HCT116 (cell line): ENCODE data around the gene CD34. TPM values are rescaled to one million over a fixed set of nuclear protein-coding genes. Genes with fewer than 3 reads are reported as not detected.

Experiments used
- ATAC-seq: fragments of 200-7000 bp; cut with Tn5 transposase; 2 replicates; pipeline ENCODE4 v1.9.1; 2020; ENCODE audit warnings: mild to moderate bottlenecking, moderate library complexity
- BruUV-seq: library from RNA; stranded (reverse); fragments of 400-500 nt; replicated peaks from 2 replicates; lab custom pipeline; 2021; lab: Mats Ljungman, UMichigan
- CTCF ChIA-PET: fragments of 300-600 bp; sonication (Branson Sonifier 250); formaldehyde crosslinking; loops from one replicate; lab custom pipeline; 2021; ENCODE audit warnings: antibody characterized with exemption; lab: Charles Lee
- POLR2A ChIA-PET: fragments of 300-600, 350-600 bp; sonication (Branson Sonifier 250); formaldehyde crosslinking; loops from one replicate; lab custom pipeline; 2021; ENCODE audit warnings: antibody characterized with exemption; lab: Charles Lee
- RAD21 ChIA-PET, 2 experiments: fragments of 300-600 bp; sonication (Branson Sonifier 250); formaldehyde crosslinking; loops; one replicate each; lab custom pipeline; 2023; ENCODE audit warnings: low total read pairs in 2 of 2; ENCODE audit not compliant: uncharacterized antibody in 2 of 2, unreplicated experiment in 2 of 2, low non-redundant PET in 1 of 2; lab: Charles Lee
- DNase-seq: peaks from one replicate; pipeline ENCODE4 v3.0.0-alpha.2; 2010; ENCODE audit warnings: low read depth, low spot score
- H2AFZ ChIP-seq: fragments of 200-600 bp; shearing (Covaris generic), sonication (generic); 2 replicates; pipeline ENCODE4 v1.6.1; 2017; ENCODE audit warnings: low read depth, mixed run types, mixed read lengths, antibody characterized with exemption, low read length; ENCODE audit not compliant: poor library complexity, severe bottlenecking
- H3K27ac ChIP-seq: 2 replicates; pipeline ENCODE4 v1.5.1; 2012; ENCODE audit warnings: low read depth, low read length
- H3K27me3 ChIP-seq: fragments of 200-600 bp; sonication (generic); 2 replicates; pipeline ENCODE4 v1.6.1; 2016; ENCODE audit warnings: mixed run types, low read length, mixed read lengths; ENCODE audit not compliant: insufficient read depth
- H3K36me3 ChIP-seq, 2 experiments: fragments of 200-500 bp in 1 of 2; fragments of 200-600 bp in 1 of 2; sonication (Bioruptor generic) in 1 of 2; sonication (generic) in 1 of 2; 2 replicates each; pipeline versions ENCODE4 v1.5.1 to v1.6.1; 2014 to 2016; ENCODE audit warnings: low read length in 2 of 2, inconsistent platforms in 1 of 2, mixed read lengths in 1 of 2, mixed run types in 1 of 2; ENCODE audit not compliant: insufficient read depth in 2 of 2, control insufficient read depth in 1 of 2
- H3K4me1 ChIP-seq, 2 experiments: fragments of 200-600 bp in 1 of 2; sonication (generic) in 1 of 2; 2 replicates each; pipeline versions ENCODE4 v1.5.1 to v1.6.1; 2012 to 2017; ENCODE audit warnings: low read length in 2 of 2, inconsistent platforms in 1 of 2, mild to moderate bottlenecking in 1 of 2, mixed read lengths in 1 of 2, mixed run types in 1 of 2, moderate library complexity in 1 of 2; ENCODE audit not compliant: insufficient read depth in 2 of 2, control insufficient read depth in 1 of 2
- H3K4me2 ChIP-seq: fragments of 200-600 bp; sonication (generic); 2 replicates; pipeline ENCODE4 v1.6.1; 2017; ENCODE audit warnings: mixed run types, low read length, mixed read lengths
- H3K4me3 ChIP-seq, 2 experiments: fragments of 200-600 bp in 1 of 2; sonication (generic) in 1 of 2; replicated peaks in 1 of 2; 2 replicates each; pipeline ENCODE4 v1.5.1; 2011 to 2016; ENCODE audit warnings: low read length in 2 of 2, control low read depth in 1 of 2, low read depth in 1 of 2, mild to moderate bottlenecking in 1 of 2, mixed read lengths in 1 of 2, mixed run types in 1 of 2
- H3K79me2 ChIP-seq: fragments of 200-600 bp; sonication (generic); 2 replicates; pipeline ENCODE4 v1.6.1; 2017; ENCODE audit warnings: mild to moderate bottlenecking, mixed run types, low read length, moderate library complexity, mixed read lengths; ENCODE audit not compliant: insufficient read depth
- H3K9ac ChIP-seq: fragments of 200-600 bp; sonication (generic); 2 replicates; pipeline ENCODE4 v1.6.1; 2016; ENCODE audit warnings: low read length, mixed read lengths
- H3K9me2 ChIP-seq: fragments of 200-600 bp; sonication (generic), shearing (Covaris generic); 2 replicates; pipeline ENCODE4 v1.6.1; 2017; ENCODE audit warnings: mixed run types, mild to moderate bottlenecking, moderate library complexity; ENCODE audit not compliant: insufficient read depth
- H3K9me3 ChIP-seq, 2 experiments: fragments of 200-500 bp in 1 of 2; fragments of 200-600 bp in 1 of 2; sonication (Bioruptor generic) in 1 of 2; sonication (generic) in 1 of 2; 2 replicates each; pipeline ENCODE4 v1.6.1; 2014 to 2017; ENCODE audit warnings: low read length in 2 of 2, mixed read lengths in 2 of 2, inconsistent platforms in 1 of 2, low read depth in 1 of 2, mild to moderate bottlenecking in 1 of 2, mixed run types in 1 of 2, moderate library complexity in 1 of 2; ENCODE audit not compliant: control insufficient read depth in 1 of 2, insufficient read depth in 1 of 2
- H4K20me1 ChIP-seq: fragments of 200-600 bp; sonication (generic), shearing (Covaris generic); 2 replicates; pipeline ENCODE4 v1.6.1; 2017; ENCODE audit warnings: mixed run types, mild to moderate bottlenecking, moderate library complexity; ENCODE audit not compliant: insufficient read depth
- ATF3 ChIP-seq: IDR thresholded peaks from 2 replicates; pipeline ENCODE4 v1.6.1; 2012
- CEBPB ChIP-seq: IDR thresholded peaks from 2 replicates; pipeline ENCODE4 v1.6.1; 2012; ENCODE audit warnings: low read depth
- EZH2 ChIP-seq: fragments of 200-600 bp; sonication (generic); IDR thresholded peaks from 2 replicates; pipeline ENCODE4 v1.6.1; 2017; ENCODE audit warnings: antibody characterized with exemption, mixed run types
- POLR2AphosphoS5 ChIP-seq: IDR thresholded peaks from 2 replicates; pipeline ENCODE4 v1.6.1; 2011; ENCODE audit warnings: mild to moderate bottlenecking, low read depth, low read length, moderate library complexity
- SIN3A ChIP-seq: IDR thresholded peaks from 2 replicates; pipeline ENCODE4 v1.6.1; 2012; ENCODE audit warnings: low read depth
- SRF ChIP-seq: IDR thresholded peaks from 2 replicates; pipeline ENCODE4 v1.6.1; 2012; ENCODE audit warnings: low read depth
- TCF7L2 ChIP-seq: IDR thresholded peaks from 2 replicates; pipeline ENCODE4 v1.7.0; 2011; ENCODE audit warnings: borderline replicate concordance, inconsistent platforms; ENCODE audit not compliant: insufficient read depth, insufficient read length; ENCODE audit errors: extremely low read depth
- ZFX ChIP-seq: fragments of 450-650 bp; IDR thresholded peaks from 2 replicates; pipeline ENCODE4 v1.6.1; 2017
- ZNF274 ChIP-seq: fragments of 200-500 bp; sonication (Bioruptor generic); IDR thresholded peaks from 2 replicates; pipeline ENCODE4 v1.6.1; 2014; ENCODE audit warnings: mild to moderate bottlenecking, low read depth, low read length, inconsistent platforms
- intact Hi-C: fragments of 100-400 bp; cut with micrococcal nuclease; formaldehyde crosslinking; loops from 2 replicates; pipeline ENCODE4 v1.10.0; 2022
- total RNA-seq: library from RNA; stranded (reverse); gene quantifications from one replicate; pipeline ENCODE4 v1.2.1, GENCODE V29; 2021; ENCODE audit not compliant: unreplicated experiment
- TF ChIP-seq, protein P1 (sequence below), 3 experiments: fragments of 200-600 bp in 1 of 3; sonication (generic) in 1 of 3; IDR thresholded peaks in 2 of 3; conservative IDR thresholded peaks in 1 of 3; 2 replicates each; pipeline ENCODE4 v1.5.1; 2012 to 2017; ENCODE audit warnings: low read depth in 2 of 3, low read length in 2 of 3, antibody characterized with exemption in 1 of 3, borderline replicate concordance in 1 of 3, control low read depth in 1 of 3, mild to moderate bottlenecking in 1 of 3, mixed read lengths in 1 of 3, mixed run types in 1 of 3, moderate library complexity in 1 of 3; ENCODE audit not compliant: insufficient read depth in 1 of 3

CD34 gene
- total RNA-seq, 1 experiment from 2014 or later, result 0.07 TPM

DNA sequence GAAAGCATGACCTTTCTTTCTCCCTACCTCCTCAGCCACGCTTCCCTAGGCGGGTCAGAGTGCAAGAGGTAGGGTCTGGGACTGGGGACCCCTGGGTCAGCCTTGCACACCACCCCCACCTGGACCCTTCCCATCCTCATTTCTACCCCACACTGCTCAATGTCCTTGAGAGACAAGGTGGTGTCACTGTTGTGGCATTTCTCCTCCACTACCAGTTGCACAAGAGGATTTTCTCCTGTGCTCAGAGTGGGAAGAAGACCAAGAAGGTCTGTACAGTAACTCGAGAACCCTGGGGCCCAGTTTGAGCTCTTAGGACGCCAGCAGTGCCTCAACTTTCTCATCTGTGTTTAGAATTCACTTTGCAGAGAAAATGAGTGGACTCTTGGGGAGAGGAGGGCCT is 49.4 kb upstream of the CD34 start:
- ChIA-PET RAD21 (no interaction called here), CTCF (no interaction called here)
- no peak overlapping the region for H3K9ac ChIP-seq
- DNase-seq, result no peak
- intact Hi-C loops, result no loop called here
- no peak overlapping the region for H3K4me2 ChIP-seq
- H3K79me2 ChIP-seq, result no peaks in the 10 kb centered on the region
- no peak overlapping the region for H2AFZ ChIP-seq
- H3K9me2 ChIP-seq, result no peaks in the 10 kb centered on the region
- no peak overlapping the region for H3K4me3 ChIP-seq
- TF ChIP-seq, protein P1, sequence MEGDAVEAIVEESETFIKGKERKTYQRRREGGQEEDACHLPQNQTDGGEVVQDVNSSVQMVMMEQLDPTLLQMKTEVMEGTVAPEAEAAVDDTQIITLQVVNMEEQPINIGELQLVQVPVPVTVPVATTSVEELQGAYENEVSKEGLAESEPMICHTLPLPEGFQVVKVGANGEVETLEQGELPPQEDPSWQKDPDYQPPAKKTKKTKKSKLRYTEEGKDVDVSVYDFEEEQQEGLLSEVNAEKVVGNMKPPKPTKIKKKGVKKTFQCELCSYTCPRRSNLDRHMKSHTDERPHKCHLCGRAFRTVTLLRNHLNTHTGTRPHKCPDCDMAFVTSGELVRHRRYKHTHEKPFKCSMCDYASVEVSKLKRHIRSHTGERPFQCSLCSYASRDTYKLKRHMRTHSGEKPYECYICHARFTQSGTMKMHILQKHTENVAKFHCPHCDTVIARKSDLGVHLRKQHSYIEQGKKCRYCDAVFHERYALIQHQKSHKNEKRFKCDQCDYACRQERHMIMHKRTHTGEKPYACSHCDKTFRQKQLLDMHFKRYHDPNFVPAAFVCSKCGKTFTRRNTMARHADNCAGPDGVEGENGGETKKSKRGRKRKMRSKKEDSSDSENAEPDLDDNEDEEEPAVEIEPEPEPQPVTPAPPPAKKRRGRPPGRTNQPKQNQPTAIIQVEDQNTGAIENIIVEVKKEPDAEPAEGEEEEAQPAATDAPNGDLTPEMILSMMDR (IDR thresholded peaks at IDR 0.05 in 2 of 3, conservative IDR thresholded peaks at IDR 0.05 in 1 of 3; ENCODE audit: borderline replicate concordance in 1 of 3, insufficient read depth in 1 of 3, low read depth in 2 of 3, low read length in 2 of 3), result no peak
- TF ChIP-seq CEBPB (no peak), ATF3 (no peak), TCF7L2 (no peak), SRF (no peak), POLR2AphosphoS5 (no peak), ZFX (no peak), SIN3A (no peak)
- TF ChIP-seq, all 23 proteins: peak for 0
- Histone ChIP-seq H3K4me1 (peaks cover 7 to 13% of the 10 kb centered on the region in 2 experiments; a peak in 3 of 4 replicates), H3K36me3 (no peaks in the 10 kb centered on the region), H3K9me3 (no peaks in the 10 kb centered on the region), H3K27ac (no peak overlapping the region), H4K20me1 (no peaks in the 10 kb centered on the region), H3K27me3 (no peaks in the 10 kb centered on the region)
- ATAC-seq, result no peak
- no TSS peak for BruUV-seq
- POLR2A ChIA-PET, result no interaction called here

GRCh38 chr1:207959910-207960309 is 49.0 kb upstream of the CD34 start:
- DNase-seq (no peak), ATAC-seq (no peak)
- intact Hi-C loops, result no loop called here
- Histone ChIP-seq H3K4me2 (no peak overlapping the region), H4K20me1 (no peaks in the 10 kb centered on the region), H3K4me1 (peaks cover 7 to 13% of the 10 kb centered on the region in 2 experiments; a peak in 3 of 4 replicates), H3K79me2 (no peaks in the 10 kb centered on the region), H3K27me3 (no peaks in the 10 kb centered on the region), H3K4me3 (no peak overlapping the region), H3K9me2 (no peaks in the 10 kb centered on the region), H2AFZ (no peak overlapping the region), H3K9ac (no peak overlapping the region), H3K9me3 (no peaks in the 10 kb centered on the region), H3K27ac (no peak overlapping the region), H3K36me3 (no peaks in the 10 kb centered on the region)
- TF ChIP-seq EZH2, result no peak
- TF ChIP-seq SIN3A, result no peak
- no peak for TF ChIP-seq ZNF274
- CTCF ChIA-PET, result no interaction called here
- no TSS peak for BruUV-seq
- RAD21 ChIA-PET, result no interaction called here
- POLR2A ChIA-PET, result no interaction called here
